T-helper 2 cell treated with Interferon-gamma antibody and Interleukin-4, amounts not matched to agents 100 ng/mL and 5 ng/mL, for 36 hours (primary cell): ENCODE measurements around the gene MCF2L. TPM values are rescaled to one million over a fixed set of nuclear protein-coding genes. Genes with fewer than 3 reads are reported as not detected.

Source experiments
- intact Hi-C: fragments of 100-400 bp; cut with micrococcal nuclease; formaldehyde crosslinking; loops from one replicate; pipeline ENCODE4 v1.15.1; 2023
- total RNA-seq: library from RNA; stranded (reverse); gene quantifications from 2 replicates; pipeline ENCODE4 v1.2.3, GENCODE V29; 2022

Gene MCF2L
- total RNA-seq, 1 donor from 2014 or later: 0.14 TPM

- intact Hi-C loops: no loop called here
Measured at GRCh38 chr13:112961457-112962369, 7.3 kb upstream of the MCF2L start.

GRCh38 chr13:112962396-112962795, 6.6 kb upstream of the MCF2L start:
- intact Hi-C loops: no loop called here

GRCh38 chr13:112962911-112963625, 5.9 kb upstream of the MCF2L start:
- intact Hi-C loops: no loop called here

GRCh38 chr13:112963641-112964040, 5.4 kb upstream of the MCF2L start:
- intact Hi-C loops: no loop called here

GRCh38 chr13:112964971-112965492, 4.0 kb upstream of the MCF2L start:
- intact Hi-C loops: no loop called here

GRCh38 chr13:112965573-112966115, 3.4 kb upstream of the MCF2L start:
- intact Hi-C loops: no loop called here

- intact Hi-C loops: no loop called here
Measured at GRCh38 chr13:112966776-112967175, 2.2 kb upstream of the MCF2L start.

- intact Hi-C loops: no loop called here
Measured at GRCh38 chr13:112967686-112968379, 1.2 kb upstream of the MCF2L start.

GRCh38 chr13:112968380-112968909, 569 bp upstream of the MCF2L start:
- intact Hi-C loops: no loop called here

GRCh38 chr13:112969692-112970338, 801 bp downstream of the MCF2L start:
- intact Hi-C loops: loop anchor here (1.0 kb wide), 1 partner anchor 239 kb away; the partner anchor contains the start of gene CUL4A

- intact Hi-C loops: no loop called here
Measured at GRCh38 chr13:112970552-112971287, 1.7 kb downstream of the MCF2L start.

- intact Hi-C loops: no loop called here
Measured at GRCh38 chr13:112971288-112971643, 2.3 kb downstream of the MCF2L start.

- intact Hi-C loops: no loop called here
Measured at GRCh38 chr13:112972258-112972657, 3.2 kb downstream of the MCF2L start.

GRCh38 chr13:112972867-112973576, 4.0 kb downstream of the MCF2L start:
- intact Hi-C loops: no loop called here

GRCh38 chr13:112973577-112973951, 4.5 kb downstream of the MCF2L start:
- intact Hi-C loops: no loop called here

- intact Hi-C loops: no loop called here
Measured at GRCh38 chr13:112974125-112974524, 5.1 kb downstream of the MCF2L start.

- intact Hi-C loops: no loop called here
Measured at GRCh38 chr13:112974671-112975070, 5.7 kb downstream of the MCF2L start.

GRCh38 chr13:112975401-112975939, 6.5 kb downstream of the MCF2L start:
- intact Hi-C loops: no loop called here

- intact Hi-C loops: no loop called here
Measured at GRCh38 chr13:112976526-112976925, 7.5 kb downstream of the MCF2L start.
